Astrocyte of the spinal cord (primary cell): Measurements from ENCODE around the gene SYDE1.

ENCODE experiments used
- DNase-seq: peaks from one replicate; pipeline ENCODE4 v3.0.0; 2011; ENCODE audit warnings: low read depth, low spot score
- H3K4me3 ChIP-seq: 2 replicates; pipeline ENCODE4 v1.5.1; 2011; ENCODE audit warnings: low read depth, mild to moderate bottlenecking, low read length, moderate library complexity
- CTCF ChIP-seq: IDR thresholded peaks from 2 replicates; pipeline ENCODE4 v1.5.1; 2012; ENCODE audit warnings: low read depth, mild to moderate bottlenecking, low read length, inconsistent platforms
- in situ Hi-C: cut with HindIII; loops from 2 replicates; pipeline ENCODE4 v1.10.0; 2017; ENCODE audit warnings: low sequenced_read_pairs

Gene SYDE1

GRCh38 chr19:15118789-15119494 is 11.7 kb downstream of the SYDE1 start:
- H3K4me3 ChIP-seq, result no peak overlapping the region
- no peak for TF ChIP-seq CTCF
- no peak for DNase-seq
- in situ Hi-C loops, result no loop called here

GRCh38 chr19:15120135-15121026 is 13.2 kb downstream of the SYDE1 start:
- in situ Hi-C loops, result no loop called here
- TF ChIP-seq CTCF, result no peak
- no peak for DNase-seq
- H3K4me3 ChIP-seq, result no peak overlapping the region

DNA sequence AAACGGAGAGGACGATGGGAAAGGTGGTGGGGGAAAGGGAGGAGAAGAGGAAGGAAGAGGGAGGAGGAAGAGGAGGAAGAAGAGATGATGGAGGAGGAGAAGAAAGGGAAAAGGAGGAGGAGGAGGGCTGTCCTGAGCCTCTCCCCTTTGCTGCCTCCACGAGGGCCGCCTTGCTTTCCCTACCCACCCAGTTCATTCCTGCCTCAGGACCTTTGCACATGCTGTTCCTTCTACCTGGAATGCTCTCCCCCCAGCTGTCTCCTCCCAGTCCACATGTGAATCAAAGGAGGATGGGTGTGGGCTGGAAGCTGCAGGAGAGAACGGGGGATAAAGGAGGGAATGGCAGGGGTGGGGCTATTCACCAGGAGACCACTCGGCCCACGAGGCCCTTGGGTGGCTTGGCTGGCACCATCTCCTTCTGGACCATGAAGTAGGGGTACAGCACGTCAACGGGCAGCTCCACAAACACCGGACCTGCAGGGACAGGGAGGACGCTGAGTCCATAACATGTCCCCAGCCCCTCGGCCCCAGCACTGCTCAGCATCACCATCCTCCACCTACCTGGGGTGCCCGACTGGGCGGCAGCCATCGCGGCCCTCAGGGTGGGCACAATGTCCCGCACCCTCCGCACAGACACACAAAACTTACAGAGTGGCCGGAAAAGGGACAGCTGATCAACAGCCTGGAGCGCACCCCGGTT is 15.3 kb downstream of the SYDE1 start:
- H3K4me3 ChIP-seq, result no peak overlapping the region
- no peak for TF ChIP-seq CTCF
- DNase-seq, result no peak
- in situ Hi-C loops, result no loop called here

DNA sequence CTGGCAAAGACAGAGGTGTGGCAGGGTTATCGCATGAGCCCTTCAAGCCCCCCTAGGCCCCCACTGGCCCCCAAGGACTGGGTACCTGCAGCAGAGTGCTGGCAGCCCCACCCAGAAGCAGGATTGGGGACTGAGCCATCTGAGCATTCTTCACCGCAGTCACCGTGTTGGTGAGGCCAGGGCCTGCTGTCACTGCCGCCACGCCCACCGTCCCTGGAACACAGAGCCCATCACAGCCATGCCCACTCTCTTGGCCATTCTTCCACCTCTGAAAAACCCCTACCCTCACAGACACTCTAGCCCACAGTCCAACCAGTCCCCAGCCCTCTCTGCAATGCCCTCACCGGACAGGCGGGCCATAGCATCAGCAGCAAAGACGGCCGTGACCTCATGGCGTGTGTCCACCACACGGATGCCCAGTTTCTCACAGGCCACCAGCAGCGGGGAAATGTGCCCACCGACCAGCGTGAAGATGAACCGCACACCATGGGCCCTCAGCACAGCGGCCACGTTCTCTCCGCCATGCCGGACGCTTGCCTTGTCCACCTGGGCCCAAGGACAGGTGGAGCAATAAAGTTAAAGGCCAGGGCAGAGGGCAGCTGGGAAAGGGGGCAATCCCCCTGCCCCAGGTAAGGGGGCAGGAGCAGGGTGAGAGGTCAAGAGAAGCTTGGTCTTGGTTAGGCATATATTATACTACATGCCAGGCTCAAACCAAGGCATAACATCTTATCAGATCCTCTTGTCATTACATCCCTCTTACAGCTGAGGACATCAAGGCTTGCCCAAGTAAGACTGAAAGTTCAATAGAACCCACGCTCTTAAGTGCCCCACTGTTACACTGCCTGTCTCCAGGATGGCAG is 16.1 kb downstream of the SYDE1 start:
- DNase-seq, result no peak
- no peak overlapping the region for H3K4me3 ChIP-seq
- no peak for TF ChIP-seq CTCF
- in situ Hi-C loops, result no loop called here

GRCh38 chr19:15123900-15124299 is 16.7 kb downstream of the SYDE1 start:
- in situ Hi-C loops, result no loop called here
- TF ChIP-seq CTCF, result no peak
- DNase-seq, result no peak
- no peak overlapping the region for H3K4me3 ChIP-seq
